RWPE2 (cell line): Measurements from ENCODE around the gene LRRC26.

Source experiments
- ATAC-seq: fragments of 200-7000 bp; cut with Tn5 transposase; 3 replicates; pipeline ENCODE4 v1.9.1; 2021; ENCODE audit warnings: low read depth
- DNase-seq: peaks from one replicate; pipeline ENCODE4 v3.0.0-alpha.2; 2020; ENCODE audit warnings: low spot score
- H3K27ac ChIP-seq: fragments of 450-650 bp; 2 replicates; pipeline ENCODE4 v1.5.1; 2017; ENCODE audit warnings: mild to moderate bottlenecking; ENCODE audit not compliant: poor library complexity, severe bottlenecking
- H3K27me3 ChIP-seq: fragments of 250-450 bp; sonication (Bioruptor Pico); 2 replicates; pipeline ENCODE4 v1.5.1; 2021; ENCODE audit warnings: mild to moderate bottlenecking, moderate library complexity; ENCODE audit not compliant: insufficient read depth, poor library complexity, severe bottlenecking
- H3K36me3 ChIP-seq: fragments of 250-450 bp; sonication (Bioruptor Pico); 2 replicates; pipeline ENCODE4 v1.5.1; 2020; ENCODE audit warnings: low read depth, mild to moderate bottlenecking, moderate library complexity
- H3K4me1 ChIP-seq: fragments of 250-450 bp; sonication (Bioruptor Pico); 2 replicates; pipeline ENCODE4 v1.5.1; 2021; ENCODE audit warnings: mild to moderate bottlenecking, moderate library complexity; ENCODE audit not compliant: insufficient read depth, poor library complexity, severe bottlenecking
- H3K4me3 ChIP-seq: fragments of 250-450 bp; sonication (Bioruptor Pico); 2 replicates; pipeline ENCODE4 v1.5.1; 2021; ENCODE audit warnings: mild to moderate bottlenecking, moderate library complexity; ENCODE audit not compliant: severe bottlenecking
- H3K9me3 ChIP-seq: fragments of 250-450 bp; sonication (Bioruptor Pico); 2 replicates; pipeline ENCODE4 v1.5.1; 2021; ENCODE audit warnings: mild to moderate bottlenecking, moderate library complexity; ENCODE audit not compliant: severe bottlenecking
- CTCF ChIP-seq: fragments of 450-650 bp; IDR thresholded peaks from one replicate; pipeline ENCODE4 v1.5.1; 2017; ENCODE audit warnings: mild to moderate bottlenecking, moderate library complexity; ENCODE audit not compliant: poor library complexity, severe bottlenecking

The LRRC26 gene

GRCh38 chr9:137149942-137150616, 19.8 kb downstream of the LRRC26 start:
- Histone ChIP-seq H3K27me3 (peaks cover 10% of the 10 kb centered on the region), H3K36me3 (no peaks in the 10 kb centered on the region), H3K9me3 (no peaks in the 10 kb centered on the region), H3K27ac (peak overlapping the region; percentile 1), H3K4me1 (no peaks in the 10 kb centered on the region), H3K4me3 (no peak overlapping the region)
- ATAC-seq (peak; percentile 18), DNase-seq (no peak)
- TF ChIP-seq CTCF: no peak

GRCh38 chr9:137149363-137149762, 20.5 kb downstream of the LRRC26 start:
- Histone ChIP-seq H3K36me3 (no peaks in the 10 kb centered on the region), H3K27me3 (peaks cover 10% of the 10 kb centered on the region), H3K4me3 (no peak overlapping the region), H3K27ac (peak overlapping the region; percentile 1), H3K4me1 (no peaks in the 10 kb centered on the region), H3K9me3 (no peaks in the 10 kb centered on the region)
- TF ChIP-seq CTCF: no peak
- no peak for ATAC-seq
- DNase-seq: no peak

- ATAC-seq (no peak), DNase-seq (no peak)
- Histone ChIP-seq H3K4me3 (no peak overlapping the region), H3K9me3 (no peaks in the 10 kb centered on the region), H3K27ac (no peak overlapping the region), H3K27me3 (peaks cover 10% of the 10 kb centered on the region), H3K36me3 (no peaks in the 10 kb centered on the region), H3K4me1 (no peaks in the 10 kb centered on the region)
- TF ChIP-seq CTCF: no peak
Observed at GRCh38 chr9:137148661-137149060, 21.2 kb downstream of the LRRC26 start.

- DNase-seq: no peak
- Histone ChIP-seq H3K27ac (no peak overlapping the region), H3K4me3 (no peak overlapping the region), H3K4me1 (no peaks in the 10 kb centered on the region), H3K27me3 (peaks cover 10% of the 10 kb centered on the region), H3K36me3 (no peaks in the 10 kb centered on the region), H3K9me3 (no peaks in the 10 kb centered on the region)
- no peak for ATAC-seq
- no peak for TF ChIP-seq CTCF
Observed at GRCh38 chr9:137148242-137148641, 21.6 kb downstream of the LRRC26 start.

GRCh38 chr9:137147793-137148160, 22.1 kb downstream of the LRRC26 start:
- H3K4me3 ChIP-seq: no peak overlapping the region
- no peaks in the 10 kb centered on the region for H3K4me1 ChIP-seq
- no peaks in the 10 kb centered on the region for H3K36me3 ChIP-seq
- TF ChIP-seq CTCF: no peak
- ATAC-seq: no peak
- H3K27me3 ChIP-seq: peaks cover 10% of the 10 kb centered on the region
- H3K9me3 ChIP-seq: no peaks in the 10 kb centered on the region
- DNase-seq: peak; percentile 58
- H3K27ac ChIP-seq: no peak overlapping the region
